ENCODE results near the gene FOXRED2. TPM values are rescaled to one million over a fixed set of nuclear protein-coding genes. Genes with fewer than 3 reads are reported as not detected.
A peak's percentile ranks its signal among the peaks of the same experiment; 100 is the strongest.

The FOXRED2 gene
- total RNA-seq, 1 experiment from 2014 or later = 34.4 TPM

DNA sequence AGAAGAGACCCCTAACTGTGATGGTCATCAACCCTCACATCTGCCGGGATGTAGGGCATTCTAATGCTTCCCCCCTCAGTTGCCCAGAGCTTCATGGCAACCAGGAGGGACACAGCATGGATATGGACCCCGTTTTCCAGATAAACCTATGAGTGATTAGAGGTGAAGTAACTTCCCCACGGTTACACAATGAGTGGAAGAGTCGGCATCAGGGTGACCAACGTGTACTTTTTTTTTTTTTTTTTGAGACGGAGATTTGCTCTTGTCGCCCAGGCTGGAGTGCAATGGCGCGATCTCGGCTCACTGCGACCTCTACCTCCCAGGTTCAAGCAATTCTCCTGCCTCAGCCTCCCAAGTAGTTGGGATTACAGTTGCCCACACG lies 50.4 kb downstream of the FOXRED2 start:
- no peak overlapping the region for H2AK5ac ChIP-seq (ENCODE audit: insufficient read length, low read length)
- no peak overlapping the region for H3K4me2 ChIP-seq (ENCODE audit: insufficient read depth, insufficient read length, low read length)
- peak overlapping the region in 1 of 2 experiments; percentile 3; a peak in 1 of 5 replicates for H3K4me3 Mint-ChIP-seq
- no peak overlapping the region for H3K27ac ChIP-seq (ENCODE audit: insufficient read length, low read depth, low read length)
- no peak overlapping the region for H3K4ac ChIP-seq (ENCODE audit: low read depth, low read length)
- H2BK120ac ChIP-seq (ENCODE audit: low read depth, low read length, poor library complexity, severe bottlenecking) = no peak overlapping the region
- no peak overlapping the region for H3K9ac ChIP-seq (ENCODE audit: extremely low read depth, insufficient read length, low read length)
- H3K14ac ChIP-seq (ENCODE audit: insufficient read depth, low read length) = no peak overlapping the region
- peaks cover 9% of the 10 kb centered on the region for H3K23me2 ChIP-seq (ENCODE audit: insufficient read length, low read depth, low read length, poor library complexity, severe bottlenecking)
- peaks cover 37 to 46% of the 10 kb centered on the region in 2 experiments for H3K4me1 Mint-ChIP-seq
- H2BK15ac ChIP-seq (ENCODE audit: low read depth, low read length) = no peak overlapping the region
- no peak overlapping the region for H4K5ac ChIP-seq (ENCODE audit: insufficient read length, low read depth, low read length)
- TF ChIP-seq, protein P1, sequence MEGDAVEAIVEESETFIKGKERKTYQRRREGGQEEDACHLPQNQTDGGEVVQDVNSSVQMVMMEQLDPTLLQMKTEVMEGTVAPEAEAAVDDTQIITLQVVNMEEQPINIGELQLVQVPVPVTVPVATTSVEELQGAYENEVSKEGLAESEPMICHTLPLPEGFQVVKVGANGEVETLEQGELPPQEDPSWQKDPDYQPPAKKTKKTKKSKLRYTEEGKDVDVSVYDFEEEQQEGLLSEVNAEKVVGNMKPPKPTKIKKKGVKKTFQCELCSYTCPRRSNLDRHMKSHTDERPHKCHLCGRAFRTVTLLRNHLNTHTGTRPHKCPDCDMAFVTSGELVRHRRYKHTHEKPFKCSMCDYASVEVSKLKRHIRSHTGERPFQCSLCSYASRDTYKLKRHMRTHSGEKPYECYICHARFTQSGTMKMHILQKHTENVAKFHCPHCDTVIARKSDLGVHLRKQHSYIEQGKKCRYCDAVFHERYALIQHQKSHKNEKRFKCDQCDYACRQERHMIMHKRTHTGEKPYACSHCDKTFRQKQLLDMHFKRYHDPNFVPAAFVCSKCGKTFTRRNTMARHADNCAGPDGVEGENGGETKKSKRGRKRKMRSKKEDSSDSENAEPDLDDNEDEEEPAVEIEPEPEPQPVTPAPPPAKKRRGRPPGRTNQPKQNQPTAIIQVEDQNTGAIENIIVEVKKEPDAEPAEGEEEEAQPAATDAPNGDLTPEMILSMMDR (conservative IDR thresholded peaks at IDR 0.05) = no peak
- no peak overlapping the region for H3T11ph ChIP-seq (ENCODE audit: low read length)
- peak overlapping the region in 1 of 3 experiments; percentile 21; a peak in 1 of 7 replicates for H3K27ac Mint-ChIP-seq
- no peak overlapping the region for H4K91ac ChIP-seq (ENCODE audit: insufficient read length, low read depth, low read length)
- no peaks in the 10 kb centered on the region for H3K27me3 ChIP-seq (ENCODE audit: insufficient read depth, low read length)
- H2AFZ ChIP-seq (ENCODE audit: low read length) = no peak overlapping the region
- H3K27me3 Mint-ChIP-seq (ENCODE audit: low read depth) = peaks cover 4% of the 10 kb centered on the region; the same call in 1 of the 2 replicates
- no peaks in the 10 kb centered on the region; a peak in 1 of 7 replicates for H3K36me3 Mint-ChIP-seq (ENCODE audit: insufficient read depth in 1 of 3, low read depth in 3 of 3)
- WGBS (ENCODE audit: extremely low coverage, insufficient read length, low lambda C conversion rate) = no CpG with 5 or more reads among the region's 12 CpGs
- no peak overlapping the region for H2BK5ac ChIP-seq (ENCODE audit: insufficient read length, low read length)
- no peak overlapping the region for H4K8ac ChIP-seq (replicated peaks; ENCODE audit: insufficient read length, low read depth, low read length)
- no peaks in the 10 kb centered on the region; the same call in 1 of the 2 replicates for H3K4me1 ChIP-seq (ENCODE audit: insufficient read depth, low read length)
- no peaks in the 10 kb centered on the region for H3K9me3 ChIP-seq (ENCODE audit: control insufficient read depth, low read depth, low read length)
- H3K79me1 ChIP-seq (ENCODE audit: insufficient read depth, low read depth, low read length, poor library complexity, severe bottlenecking) = no peaks in the 10 kb centered on the region
- no peak for DNase-seq
- no peak overlapping the region for H2BK20ac ChIP-seq (ENCODE audit: low read depth, low read length, poor library complexity, severe bottlenecking)
- H3K18ac ChIP-seq (ENCODE audit: insufficient read length, low read depth, low read length) = no peak overlapping the region
- H3K23ac ChIP-seq (ENCODE audit: insufficient read length, low read depth, low read length) = no peak overlapping the region
- no peaks in the 10 kb centered on the region for H3K79me2 ChIP-seq (ENCODE audit: insufficient read depth, low read length)
- no peaks in the 10 kb centered on the region; a peak in 2 of 5 replicates for H3K9me3 Mint-ChIP-seq
- no peaks in the 10 kb centered on the region for H4K20me1 ChIP-seq (ENCODE audit: control insufficient read depth, insufficient read depth, insufficient read length)
- H2BK12ac ChIP-seq (ENCODE audit: insufficient read length, low read depth, low read length) = no peak overlapping the region
- no peak overlapping the region for H3K56ac ChIP-seq (ENCODE audit: insufficient read length, low read depth, low read length)

Data from H9 (cell line).